NCI-H146 treated with DMSO at 0.1 percent for 48 hours (cell line): ENCODE results near the gene INPP5D.

Experiments used
- DNase-seq: peaks from one replicate; lab custom pipeline; 2025; ENCODE audit not compliant: unreplicated experiment; lab: John Stamatoyannopoulos, UW

The INPP5D gene

DNA sequence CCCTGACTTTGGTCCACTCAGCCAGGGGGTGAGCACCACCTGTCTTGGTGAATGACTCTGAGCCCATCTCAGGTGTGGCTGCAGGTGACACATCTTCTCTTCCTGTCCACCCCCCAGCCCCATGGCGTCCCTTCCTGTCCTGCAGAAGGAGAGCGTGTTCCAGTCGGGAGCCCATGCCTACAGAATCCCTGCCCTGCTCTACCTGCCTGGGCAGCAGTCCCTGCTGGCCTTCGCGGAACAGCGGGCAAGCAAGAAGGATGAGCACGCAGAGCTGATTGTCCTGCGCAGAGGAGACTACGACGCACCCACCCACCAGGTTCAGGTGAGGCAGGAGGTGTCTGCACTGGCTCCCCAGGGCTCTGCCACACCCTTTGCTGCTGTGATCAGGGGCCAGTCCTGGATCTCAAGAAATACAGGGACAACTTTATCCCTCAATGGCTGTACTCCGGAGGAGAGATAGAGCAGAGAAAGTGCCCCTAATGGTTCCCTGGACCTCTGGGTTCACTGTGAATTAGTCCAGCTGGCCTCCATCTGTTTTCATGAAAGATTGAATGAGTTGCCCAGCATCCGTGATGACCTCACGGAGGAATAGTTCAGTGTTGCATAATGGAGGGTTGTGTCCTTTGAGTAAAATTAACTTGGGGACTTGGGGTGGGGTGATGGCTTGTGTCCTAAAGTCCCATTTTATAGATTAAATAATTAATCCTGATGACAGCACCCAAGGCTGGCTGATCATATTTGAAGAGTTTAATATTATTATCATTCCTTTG, 27.4 kb upstream of the INPP5D start, which contains the start of gene NEU2:
Gene NEU2 (plus strand): TSS at position 122 of the 770 bp plus-strand sequence. CDS start 0 bp downstream, at position 122.
- DNase-seq = no peak

DNA sequence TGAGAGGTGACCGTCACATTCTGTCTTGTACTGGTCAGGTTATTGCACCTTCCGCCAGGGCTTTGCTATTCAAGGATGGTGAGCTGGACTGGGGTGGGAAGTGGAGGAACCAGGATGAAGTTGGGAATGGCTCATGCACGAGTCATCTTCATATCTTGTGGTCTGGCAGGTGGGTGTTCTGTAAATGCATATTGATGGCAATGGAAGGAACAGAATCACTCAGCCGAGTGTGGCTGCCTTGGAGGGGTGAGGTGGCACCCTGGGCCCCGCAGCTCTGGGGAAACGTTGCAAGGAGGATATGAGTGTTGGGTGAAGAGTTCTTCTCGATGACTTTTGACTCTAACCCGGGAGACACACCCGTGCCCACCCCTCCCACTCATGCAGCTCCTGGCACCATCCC, 26.5 kb upstream of the INPP5D start:
- DNase-seq = no peak

DNA sequence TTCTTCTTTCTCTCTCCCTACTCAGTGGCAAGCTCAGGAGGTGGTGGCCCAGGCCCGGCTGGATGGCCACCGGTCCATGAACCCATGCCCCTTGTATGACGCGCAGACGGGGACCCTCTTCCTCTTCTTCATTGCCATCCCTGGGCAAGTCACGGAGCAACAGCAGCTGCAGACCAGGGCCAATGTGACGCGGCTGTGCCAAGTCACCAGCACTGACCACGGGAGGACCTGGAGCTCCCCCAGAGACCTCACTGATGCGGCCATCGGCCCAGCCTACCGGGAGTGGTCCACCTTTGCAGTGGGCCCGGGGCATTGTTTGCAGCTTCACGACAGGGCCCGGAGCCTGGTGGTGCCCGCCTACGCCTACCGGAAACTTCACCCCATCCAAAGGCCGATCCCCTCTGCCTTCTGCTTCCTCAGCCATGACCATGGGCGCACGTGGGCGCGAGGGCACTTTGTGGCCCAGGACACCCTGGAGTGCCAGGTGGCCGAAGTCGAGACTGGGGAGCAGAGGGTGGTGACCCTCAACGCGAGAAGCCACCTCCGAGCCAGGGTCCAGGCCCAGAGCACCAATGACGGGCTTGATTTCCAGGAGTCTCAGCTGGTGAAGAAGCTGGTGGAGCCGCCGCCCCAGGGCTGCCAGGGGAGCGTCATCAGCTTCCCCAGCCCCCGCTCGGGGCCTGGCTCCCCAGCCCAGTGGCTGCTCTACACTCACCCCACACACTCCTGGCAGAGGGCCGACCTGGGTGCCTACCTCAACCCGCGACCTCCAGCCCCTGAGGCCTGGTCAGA, 25.9 kb upstream of the INPP5D start:
- no peak for DNase-seq

DNA sequence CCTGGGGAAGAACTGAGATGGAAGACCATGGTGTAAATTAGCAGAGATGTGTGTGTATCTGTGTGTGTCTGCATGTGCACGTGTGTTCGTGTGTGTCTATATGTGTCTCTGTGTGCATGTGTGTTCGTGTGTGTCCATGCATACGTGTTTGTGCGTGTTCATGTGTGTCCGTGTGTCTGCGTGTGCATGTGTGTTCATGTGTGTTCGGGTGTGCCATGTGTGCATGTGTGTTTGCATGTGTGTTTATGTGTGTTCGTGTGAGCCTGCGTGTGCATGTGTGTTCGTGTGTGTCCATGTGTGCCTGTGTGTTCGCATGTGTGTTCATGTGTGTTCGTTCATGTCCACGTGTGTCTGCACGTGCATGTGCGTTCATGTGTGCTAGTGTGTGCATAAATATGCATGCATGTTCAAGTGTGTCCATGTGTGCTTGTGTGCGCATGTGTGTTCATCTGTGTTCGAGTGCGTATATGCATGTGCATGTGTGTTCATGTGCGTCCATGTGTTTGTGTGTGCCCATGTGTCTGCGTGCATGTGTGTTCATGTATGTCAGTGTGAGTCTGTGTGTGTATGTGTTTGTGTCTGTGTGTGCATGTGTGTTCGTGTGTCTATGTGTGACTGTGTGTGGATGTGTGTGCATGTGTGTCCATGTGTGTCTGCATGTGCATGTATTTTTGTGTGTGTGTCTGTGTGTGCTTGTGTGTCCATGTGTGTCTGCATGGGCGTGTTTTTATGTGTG, 24.5 kb upstream of the INPP5D start:
- no peak for DNase-seq

DNA sequence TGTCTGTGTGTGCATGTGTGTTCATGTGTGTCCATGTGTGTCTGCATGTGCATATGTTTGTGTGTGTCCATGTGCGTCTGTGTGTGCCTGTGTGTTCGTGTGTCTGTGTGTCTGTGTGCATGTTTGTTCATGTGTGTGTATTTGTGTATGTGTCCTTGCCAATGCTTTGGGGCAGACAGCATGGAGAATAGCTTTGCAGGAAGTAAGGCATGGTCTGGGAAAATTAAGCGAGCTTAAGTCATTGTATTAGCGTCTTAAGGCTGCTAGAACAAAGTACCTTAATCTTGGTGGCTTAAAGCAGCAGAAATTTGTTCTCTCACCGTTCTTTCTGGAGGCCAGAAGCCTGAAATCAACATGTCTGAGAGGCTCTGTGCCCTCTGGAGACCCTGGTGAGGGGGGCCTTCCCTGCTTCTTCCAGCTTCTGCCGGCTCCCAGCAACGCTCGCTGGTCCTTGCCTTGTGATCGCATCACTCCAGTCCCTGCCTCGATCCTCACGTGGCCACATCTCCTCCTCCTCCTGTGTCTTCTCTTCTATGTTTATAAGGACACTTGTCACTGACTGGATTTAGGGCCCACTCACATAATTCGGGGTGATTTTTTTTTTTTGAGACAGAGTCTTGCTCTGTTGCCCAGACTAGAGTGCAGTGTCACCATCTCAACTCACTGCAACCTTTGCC, 23.8 kb upstream of the INPP5D start:
- no peak for DNase-seq

DNA sequence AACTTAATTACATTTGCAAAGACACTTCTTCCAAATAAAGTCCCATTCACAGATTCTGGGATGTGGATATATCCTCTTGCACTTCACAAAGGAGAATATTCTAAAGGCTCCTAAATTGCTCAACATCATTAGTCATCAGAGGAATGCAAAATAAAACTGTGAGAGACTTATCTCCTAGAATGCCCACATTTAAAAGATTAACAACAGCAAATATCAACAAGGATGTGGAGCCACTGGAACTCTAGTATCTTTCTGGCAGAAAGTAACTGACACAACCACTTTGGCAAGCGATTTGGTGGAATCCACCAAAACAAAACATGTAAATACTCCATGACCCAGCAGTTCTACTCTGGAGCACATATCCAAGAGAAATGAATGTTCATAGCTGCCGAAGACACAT, 23.1 kb upstream of the INPP5D start:
- no peak for DNase-seq

DNA sequence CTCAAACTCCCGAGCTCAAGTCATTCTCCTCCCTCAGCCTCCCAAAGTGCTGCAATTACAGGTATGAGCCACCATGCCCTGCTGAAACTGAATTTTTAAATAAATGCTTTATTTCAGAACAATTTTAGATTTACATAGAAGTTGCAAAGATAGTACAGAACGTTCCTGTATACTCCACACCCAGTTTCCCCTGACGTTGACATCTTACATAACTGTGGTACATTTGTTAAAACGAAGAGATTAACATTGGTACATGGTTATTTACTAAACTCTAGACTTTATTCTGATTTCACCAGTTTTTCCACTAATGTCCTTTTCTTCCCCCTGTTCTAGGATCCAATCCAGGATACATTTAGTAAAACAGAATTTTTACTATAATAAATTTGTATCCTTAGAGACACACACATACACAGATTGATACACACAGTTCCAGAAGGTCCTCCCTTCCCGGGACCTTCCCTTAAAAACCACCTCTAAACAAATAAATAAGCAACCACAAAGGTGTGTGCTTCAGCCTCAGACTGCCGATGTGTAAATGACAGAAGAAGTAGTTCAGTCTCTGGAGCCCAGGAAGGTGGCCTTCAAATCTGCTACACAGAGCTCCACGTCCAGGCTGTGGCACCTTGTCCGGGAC, 20.8 kb upstream of the INPP5D start:
- DNase-seq = no peak

DNA sequence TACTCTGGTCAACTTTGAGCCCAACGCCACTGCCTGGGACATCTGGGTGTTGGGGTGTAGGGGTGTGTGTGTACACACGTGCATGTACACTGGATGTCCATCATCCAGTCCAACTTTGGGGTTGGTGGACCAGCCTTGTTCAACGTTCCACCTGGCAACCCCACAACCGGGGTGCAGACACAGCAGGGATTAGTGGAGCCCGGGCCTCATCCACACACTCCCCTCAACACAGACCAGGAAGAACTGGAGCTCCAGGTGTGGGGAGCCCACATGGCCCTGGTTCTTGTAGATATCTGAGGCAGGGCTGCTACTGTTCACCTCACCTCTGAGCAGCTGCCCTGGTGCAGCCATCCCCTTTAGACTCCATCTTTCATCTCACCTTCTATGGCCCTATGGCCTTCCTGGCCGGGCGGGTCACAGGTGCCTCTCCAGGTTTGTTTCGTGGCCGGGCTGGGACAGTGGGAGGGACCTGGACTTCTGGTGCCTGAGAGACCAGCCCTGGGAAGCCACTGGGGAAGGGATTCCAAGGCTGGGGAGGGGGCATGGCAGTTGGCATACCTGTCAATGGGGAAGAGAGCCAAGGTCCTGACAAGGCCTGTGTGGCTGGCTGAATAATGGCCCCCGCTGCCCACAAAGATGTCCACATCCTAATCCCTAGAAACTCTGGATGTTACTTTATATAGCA, 20.2 kb upstream of the INPP5D start:
- no peak for DNase-seq

DNA sequence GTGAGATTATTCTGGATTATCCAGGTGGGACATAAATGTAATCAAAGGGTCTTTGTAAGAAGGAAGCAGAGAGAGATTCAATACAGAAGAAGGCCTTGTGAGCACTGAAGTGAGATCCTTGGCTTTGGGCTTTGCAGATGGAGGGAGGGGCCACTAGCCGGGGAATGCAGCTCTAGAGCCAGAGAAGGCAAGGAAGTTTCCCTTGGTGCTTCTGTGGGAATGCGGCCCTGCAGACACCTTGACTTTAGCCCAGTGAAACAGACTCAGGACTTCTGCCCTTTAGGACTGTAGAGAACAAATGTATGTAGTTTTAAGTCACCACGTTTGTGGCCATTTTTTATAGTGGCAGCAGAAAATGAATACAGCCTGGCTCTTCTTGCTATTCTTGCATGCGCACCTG, 19.6 kb upstream of the INPP5D start:
- DNase-seq = no peak

DNA sequence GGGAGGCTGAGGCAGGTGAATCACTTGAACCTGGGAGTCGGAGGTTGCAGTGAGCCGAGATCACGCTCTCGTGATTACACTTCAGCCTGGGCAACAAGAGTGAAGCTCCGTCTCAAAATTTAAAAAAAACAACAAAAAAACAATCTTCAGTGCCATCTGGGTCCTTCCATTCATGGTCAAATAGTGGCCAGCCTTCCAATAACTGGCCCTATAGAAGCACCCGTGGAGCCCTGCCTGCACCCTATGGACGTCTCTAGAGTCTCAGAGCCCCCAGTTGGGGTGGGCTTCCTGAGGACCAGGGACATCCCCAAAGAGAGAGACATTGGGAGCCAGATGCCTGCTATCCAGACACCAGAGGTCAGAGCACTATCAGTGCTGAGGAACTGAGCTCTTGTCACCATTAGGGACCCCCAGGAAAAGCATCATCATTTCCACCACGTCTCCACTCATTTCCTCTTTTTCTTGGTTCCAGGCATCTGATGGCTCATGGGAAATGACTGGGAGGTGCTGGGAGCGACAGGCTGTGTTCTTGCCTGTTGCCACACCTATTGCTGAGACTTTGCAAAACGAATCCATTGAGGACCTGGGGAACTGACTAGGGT, 18.3 kb upstream of the INPP5D start:
- no peak for DNase-seq

DNA sequence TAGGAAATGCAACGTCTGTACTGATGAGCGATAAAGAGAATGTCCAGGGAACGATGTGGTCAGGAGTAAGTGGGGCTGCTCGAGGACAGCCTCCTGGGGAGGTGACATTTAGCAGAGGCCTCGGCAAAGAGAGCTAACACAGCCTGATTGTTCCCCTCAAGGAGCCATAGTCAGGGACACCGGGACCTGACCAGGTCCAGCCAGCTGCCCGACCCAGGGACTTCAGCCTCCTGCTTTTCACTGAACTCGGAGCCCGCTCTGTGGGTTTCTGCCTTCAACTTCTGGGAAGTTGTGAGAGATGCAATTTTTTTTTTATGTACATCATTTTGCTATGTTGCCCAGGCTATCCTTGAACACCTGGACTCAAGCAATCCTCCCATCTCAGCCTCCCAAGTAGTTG, 17.6 kb upstream of the INPP5D start:
- DNase-seq = no peak

DNA sequence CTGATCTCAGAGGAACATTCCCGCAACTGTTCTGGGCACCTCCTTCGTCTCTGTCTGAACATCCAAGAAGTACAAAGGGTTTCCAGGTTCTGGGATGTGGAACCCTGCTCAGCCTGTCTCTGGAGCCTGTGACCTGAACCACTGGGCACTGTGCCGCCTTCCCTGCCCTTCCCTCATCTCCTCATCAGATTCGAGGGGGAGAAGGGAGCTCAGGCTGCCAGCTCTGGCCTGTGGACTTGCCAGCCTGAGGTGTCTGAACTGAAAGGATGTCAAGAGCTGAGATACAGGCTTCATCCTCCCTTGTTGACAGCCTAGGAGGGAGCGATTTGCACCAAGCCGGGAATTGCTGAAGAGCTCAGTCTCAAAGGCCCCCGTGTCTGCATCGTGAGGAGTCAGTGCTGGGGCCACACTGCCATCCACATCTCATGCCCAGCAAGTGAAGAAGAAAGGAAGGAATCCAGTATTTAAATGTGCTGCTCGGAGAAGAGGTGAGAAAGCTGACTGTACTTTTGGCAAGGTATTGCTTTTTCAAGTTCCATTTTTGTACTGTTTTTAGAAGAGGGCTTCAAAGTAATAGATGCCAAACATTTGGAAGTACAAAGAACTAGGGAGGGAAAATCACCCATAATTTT, 15.1 kb upstream of the INPP5D start:
- no peak for DNase-seq

DNA sequence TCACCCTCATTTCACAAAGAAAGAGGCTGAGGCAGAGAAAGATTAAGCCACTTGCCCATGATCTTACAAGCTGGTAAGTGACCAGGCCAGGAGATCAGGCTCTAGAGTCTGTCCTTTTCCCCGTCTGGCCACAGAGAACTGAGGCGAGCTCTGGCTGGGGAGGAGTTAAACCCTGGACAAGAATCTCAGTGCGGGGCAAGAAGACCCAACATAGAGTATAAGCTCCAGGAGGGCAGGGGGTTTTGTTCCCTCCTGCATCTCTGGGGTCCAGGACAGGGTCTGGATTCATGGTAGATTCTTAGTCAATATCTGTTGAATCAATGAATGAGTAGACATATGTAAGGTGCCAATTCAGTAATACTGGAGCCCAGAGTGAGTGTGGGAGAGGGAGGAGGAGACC, 12.9 kb upstream of the INPP5D start:
- DNase-seq = no peak

DNA sequence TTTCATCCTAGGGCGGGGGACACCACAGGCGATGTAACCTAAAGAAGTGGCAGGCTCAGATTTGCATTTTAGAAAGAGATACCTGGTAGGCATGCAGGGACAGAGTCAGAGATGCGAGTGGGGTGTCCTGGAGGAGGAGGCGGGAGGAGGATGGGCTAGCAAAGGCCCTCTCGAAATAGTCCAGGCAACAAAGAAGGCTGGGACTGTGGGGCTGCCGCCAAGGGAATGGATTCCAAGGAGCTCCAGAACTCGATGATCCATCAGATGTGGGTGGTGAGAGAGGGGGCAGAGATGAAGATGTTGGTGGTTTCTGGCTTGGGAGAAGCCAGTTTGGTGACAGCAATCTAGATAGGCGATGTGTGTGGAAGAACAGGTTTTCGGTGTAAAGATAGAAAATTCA, 12.5 kb upstream of the INPP5D start:
- no peak for DNase-seq

DNA sequence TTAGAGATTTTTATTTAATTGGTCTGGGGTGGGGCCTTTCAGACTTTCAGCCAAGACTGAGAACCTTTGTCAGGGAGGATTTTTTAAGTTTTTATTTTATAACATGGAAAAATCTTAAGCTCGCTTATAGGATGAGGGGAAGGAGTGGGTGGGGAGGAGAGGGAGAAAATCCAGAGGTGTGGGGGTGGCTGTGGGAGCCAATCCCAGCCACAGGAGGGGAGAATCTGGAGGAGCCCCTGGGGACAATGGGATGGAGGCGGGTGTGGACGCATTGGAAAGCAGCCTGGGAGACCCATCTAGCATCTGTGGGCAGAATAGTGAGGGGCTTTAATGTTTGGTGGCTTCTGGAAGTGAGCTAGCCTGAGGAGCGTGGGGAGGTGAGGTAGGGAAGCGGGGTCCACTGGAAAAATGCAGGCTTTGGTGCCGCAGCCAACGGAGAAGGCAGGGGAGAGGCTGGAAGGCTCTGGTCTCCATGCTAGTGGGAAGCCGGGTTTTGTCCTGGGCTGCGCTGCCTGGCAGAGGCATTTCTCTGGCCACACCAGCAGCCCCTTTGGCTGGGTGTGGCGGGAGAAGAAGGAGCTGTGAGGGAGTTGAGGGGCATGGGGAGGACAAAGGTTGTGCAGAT, 11.5 kb upstream of the INPP5D start:
- DNase-seq = no peak

DNA sequence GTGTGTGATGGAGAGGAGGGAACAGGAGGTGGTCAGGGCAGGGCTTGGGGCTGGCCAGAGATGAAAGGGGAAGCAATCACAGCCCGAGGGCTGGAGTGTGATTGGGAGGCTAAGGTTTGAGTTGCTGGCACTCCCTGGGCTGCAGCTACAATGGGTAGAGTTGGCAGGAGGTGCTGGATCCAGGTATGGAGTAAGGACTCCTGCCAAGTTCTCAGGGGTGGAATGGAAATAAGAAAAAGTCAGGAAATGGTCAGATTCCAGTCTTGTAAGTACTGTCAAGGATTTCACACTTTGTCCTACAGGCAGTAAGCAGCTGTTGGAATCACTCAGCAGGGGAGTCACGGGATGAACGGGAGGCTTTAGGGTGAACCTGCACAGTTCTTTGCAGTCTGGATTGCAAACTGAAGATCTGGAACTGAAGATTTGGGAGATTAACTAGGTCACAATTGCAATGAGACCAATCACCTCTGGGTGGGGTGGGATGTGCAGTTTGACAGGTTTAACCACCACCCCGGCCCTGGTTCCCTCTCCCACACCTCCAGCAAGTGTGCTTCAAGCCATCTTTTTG, 10.9 kb upstream of the INPP5D start:
- DNase-seq = no peak

DNA sequence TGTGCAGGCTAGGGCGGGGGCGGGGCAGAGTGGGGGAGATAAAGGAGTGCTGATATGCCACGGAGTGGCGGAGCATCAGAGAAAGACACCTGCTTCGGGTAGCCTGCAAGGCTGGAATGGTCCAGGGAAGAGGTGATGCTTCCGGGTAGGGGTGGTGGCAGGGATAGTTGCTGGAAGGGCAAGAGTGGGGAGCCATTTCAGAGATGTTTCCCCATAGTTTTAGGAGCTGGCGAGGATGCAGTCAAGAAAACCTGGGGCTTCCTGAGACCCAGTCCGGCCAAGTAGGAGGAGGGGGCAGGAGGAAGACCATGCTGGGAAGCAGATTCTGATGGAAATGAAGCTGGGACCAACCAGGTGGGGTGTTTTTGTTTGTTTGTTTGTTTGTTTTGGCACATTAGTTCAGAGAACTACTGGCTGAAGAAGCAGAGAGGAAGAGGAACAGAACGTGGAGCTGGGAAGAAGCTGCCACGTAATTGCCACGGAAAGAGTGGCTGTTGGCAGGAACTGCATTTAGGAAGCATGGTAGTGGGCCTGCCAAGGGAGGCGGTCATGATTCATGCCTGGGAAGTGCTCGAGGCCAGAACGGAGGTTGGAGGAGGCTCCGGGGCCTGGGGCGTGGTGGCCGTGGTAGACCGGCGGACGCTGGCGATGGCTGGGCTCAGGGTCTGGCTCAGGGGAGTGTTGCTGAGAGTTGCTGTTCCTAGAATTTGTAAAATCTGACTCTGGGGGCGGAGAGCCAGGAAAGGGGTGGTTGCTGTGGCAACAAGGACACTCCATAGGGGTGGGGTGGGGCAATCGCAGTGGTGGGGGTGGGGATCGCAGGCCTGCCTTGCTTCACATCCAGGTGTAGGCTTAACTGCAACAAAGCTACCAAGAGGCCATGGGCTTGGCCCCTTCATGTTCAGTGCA, 8.6 kb upstream of the INPP5D start:
- DNase-seq = no peak
